HUDEP-2 (cell line): ENCODE data around the gene TRAF7.
A peak's percentile ranks its signal among the peaks of the same experiment; 100 is the strongest.
"Not testable (repeated sequence)": the region's sequence is repeated elsewhere in the genome, so short reads cannot be mapped to it uniquely, and the experiment has no call there.

ENCODE experiments used
- DNase-seq, 76 experiments: peaks; one replicate each; lab custom pipeline; 2025; ENCODE audit not compliant: unreplicated experiment in 76 of 76; lab: John Stamatoyannopoulos, UW

Gene TRAF7

DNA sequence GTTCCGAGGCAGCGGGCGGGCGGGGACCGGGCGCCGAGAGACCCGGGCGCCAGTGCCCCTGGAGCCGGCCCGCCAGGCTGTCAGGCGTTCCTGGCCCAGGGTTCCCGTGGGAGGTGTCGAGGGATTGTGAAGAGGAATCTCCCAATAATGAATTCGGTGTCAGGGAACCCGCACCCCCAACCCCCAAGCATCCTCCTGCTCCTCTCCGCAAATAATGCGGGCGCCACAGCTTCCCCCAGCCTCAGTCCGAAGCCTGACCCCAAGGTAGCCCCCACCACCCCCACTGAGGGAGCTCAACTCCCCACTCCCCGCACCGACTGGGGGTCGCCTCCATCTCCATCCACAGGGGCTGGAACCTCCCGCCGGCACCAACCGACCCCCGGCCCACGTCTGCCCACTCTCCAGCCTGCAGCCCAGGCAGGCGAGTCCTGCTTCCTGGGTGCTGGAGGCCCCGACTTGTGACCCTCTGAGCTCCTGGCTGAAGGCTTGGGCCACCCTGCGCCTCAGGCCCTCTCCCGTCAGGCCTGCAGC, 41.5 kb downstream of the TRAF7 start:
- no peak for DNase-seq

DNA sequence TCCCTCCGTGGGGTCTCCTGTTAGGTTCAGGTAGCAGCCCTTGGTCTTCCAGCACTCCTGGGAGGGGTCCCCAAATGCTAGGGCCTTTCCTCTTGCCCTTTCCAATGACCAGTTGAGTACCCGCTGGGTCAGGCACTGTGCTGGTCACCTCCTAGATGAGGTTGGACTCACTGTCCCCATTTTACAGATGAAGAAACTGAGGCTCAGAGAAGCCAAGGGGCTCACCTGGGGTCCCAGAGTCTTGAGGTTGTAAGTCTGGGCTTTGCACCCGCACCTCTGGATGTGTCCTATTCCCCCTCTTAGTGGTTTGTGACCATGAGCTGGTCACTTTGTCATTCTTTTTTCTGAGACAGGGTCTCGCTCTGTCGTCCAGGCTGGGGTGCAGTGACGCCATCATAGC, 42.2 kb downstream of the TRAF7 start:
- DNase-seq: no peak

- no peak for DNase-seq
Observed at GRCh38 chr16:2198283-2198682, 42.7 kb downstream of the TRAF7 start.

GRCh38 chr16:2199095-2199494, 43.5 kb downstream of the TRAF7 start:
- DNase-seq: no peak

- no peak for DNase-seq
Observed at GRCh38 chr16:2199621-2200139, 44.1 kb downstream of the TRAF7 start.

DNA sequence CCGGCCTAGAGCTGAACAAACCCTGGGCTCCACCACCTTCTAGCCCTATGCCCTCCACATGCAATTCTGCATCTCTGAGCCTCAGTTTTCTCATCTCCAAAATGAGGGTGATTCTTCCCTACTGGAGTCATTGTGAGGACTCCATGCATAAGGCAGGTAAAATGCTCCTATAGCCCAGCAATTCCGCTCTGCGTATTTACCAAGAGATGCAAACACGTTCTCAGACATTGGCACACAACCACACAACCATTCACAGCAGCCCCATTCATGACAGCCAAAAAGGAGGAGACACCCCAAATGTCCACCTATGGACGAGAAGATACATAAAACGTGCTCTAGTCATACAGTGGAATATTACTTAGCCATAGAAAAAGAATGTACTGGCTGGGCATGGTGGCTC, 44.7 kb downstream of the TRAF7 start:
- DNase-seq: no peak

DNA sequence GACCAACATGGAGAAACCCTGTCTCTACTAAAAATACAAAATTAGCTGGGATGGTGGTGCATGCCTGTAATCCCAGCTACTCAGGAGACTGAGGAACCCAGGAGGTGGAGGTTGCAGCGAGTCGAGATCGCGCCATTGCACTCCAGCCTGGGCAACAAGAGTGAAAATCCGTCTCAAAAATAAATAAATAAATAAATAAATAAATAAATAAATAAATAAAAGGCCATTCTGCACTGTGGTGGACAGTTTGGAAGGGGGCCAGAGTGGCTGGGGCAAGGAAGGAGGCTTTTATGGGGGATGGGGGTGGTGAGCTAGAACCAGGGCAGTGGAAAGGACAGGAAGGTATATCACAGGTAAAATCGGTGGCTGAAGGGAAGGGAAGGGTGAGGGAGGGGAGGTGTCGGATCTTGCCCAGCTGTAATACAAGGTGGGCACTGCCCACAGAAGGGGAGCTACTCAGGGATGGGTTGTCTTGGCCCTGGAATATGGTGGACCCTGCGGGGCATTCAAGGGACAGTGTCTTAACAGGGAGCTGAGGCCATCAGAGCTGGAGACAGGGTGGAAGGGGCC, 47.6 kb downstream of the TRAF7 start:
- not testable (repeated sequence) for DNase-seq

DNA sequence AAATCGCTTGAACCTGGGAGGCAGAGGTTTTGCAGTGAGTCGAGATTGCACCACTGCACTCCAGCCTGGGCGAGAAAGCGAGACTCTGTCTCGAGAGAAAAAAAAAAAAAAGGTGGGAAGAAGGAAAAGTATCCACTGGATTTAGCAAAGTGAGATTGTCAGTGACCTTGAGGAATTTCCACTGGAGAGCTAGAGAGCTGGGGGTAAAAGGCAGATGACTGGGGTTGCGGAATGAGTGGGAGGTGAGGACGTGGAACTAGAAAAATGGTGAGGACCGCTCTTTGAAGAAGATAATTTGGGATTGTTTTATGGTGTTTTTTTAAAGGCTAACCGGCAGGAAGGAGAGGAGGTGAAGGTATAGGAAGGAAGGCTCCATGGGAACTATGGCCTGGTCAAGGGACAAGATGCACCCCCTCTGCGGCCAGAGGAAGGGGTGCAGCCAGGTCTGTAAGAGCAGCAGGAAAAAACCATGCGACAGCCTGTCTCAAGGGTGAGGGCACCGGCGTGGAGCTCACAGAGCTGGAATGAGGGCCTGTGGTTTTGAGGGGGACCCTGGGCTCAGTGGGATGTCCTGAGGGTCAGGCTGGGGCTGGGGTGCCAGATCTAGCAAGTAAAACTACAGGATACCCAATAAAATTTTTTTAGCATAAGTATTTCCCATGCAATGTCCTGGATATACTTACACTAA, 49.0 kb downstream of the TRAF7 start:
- DNase-seq: no peak

GRCh38 chr16:2205104-2205966, 49.8 kb downstream of the TRAF7 start, which contains the start of gene MLST8:
Gene MLST8, plus strand, starts transcription at chr16:2205454. Its CDS starts 632 bp downstream, at chr16:2206086.
- peak in 70 of 76 experiments; percentile 18 to 95 (median 76) for DNase-seq

GRCh38 chr16:2205967-2206313, 50.4 kb downstream of the TRAF7 start:
- peak in 2 of 76 experiments; percentile 49 to 61 for DNase-seq

DNA sequence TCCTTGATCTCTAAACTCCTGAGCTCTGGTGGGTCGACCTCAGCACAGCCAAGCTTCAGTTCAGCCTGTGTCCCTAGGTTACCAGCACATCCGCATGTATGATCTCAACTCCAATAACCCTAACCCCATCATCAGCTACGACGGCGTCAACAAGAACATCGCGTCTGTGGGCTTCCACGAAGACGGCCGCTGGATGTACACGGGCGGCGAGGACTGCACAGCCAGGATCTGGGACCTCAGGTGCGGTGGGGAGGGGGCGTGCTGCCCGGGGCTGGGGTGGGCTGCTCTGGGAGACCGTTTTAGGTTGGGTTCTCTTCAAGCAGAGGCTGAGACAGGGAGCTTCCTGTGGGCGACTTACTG, 50.8 kb downstream of the TRAF7 start:
- no peak for DNase-seq

DNA sequence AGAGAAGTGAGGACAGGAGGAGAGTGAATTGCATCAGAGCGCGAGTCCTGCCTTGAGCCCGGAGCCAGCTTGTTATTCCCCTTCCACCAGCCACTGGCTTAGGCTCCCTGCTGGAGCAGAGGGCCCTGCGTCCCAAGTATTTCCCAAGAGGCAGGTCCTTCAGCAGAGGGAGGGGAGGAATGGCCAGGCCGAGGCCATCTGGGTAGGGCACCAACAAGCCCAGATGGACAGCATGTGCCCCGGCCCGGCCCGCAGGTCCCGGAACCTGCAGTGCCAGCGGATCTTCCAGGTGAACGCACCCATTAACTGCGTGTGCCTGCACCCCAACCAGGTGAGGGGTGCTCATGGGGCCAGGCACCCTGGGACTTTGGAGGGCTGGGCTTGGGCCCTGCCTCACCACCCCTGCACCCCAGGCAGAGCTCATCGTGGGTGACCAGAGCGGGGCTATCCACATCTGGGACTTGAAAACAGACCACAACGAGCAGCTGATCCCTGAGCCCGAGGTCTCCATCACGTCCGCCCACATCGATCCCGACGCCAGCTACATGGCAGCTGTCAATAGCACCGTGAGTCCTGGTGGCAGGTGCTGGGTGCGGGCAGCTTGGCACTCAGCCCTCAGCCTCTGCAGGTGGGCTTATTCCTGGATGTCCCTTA, 51.3 kb downstream of the TRAF7 start:
- no peak for DNase-seq

- DNase-seq: no peak
Observed at GRCh38 chr16:2207872-2208271, 52.3 kb downstream of the TRAF7 start.

GRCh38 chr16:2208308-2208707, 52.7 kb downstream of the TRAF7 start:
- no peak for DNase-seq

DNA sequence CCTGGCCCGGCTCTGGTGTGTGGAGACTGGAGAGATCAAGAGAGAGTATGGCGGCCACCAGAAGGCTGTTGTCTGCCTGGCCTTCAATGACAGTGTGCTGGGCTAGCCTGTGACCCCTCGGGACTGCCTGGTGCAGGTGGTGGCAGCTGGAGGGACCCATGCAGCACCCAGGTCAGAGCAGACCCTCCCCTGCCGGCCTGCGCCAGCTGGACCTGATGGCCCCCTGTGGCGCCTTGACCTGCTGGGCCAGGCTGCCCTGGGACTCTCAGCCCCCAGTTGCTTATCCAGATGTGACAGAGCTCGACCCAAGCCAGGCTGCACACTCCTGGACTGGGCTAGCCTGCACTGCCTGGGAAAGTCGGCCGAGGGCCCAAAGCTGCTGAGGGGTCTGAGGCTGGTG, 53.2 kb downstream of the TRAF7 start:
- no peak for DNase-seq

- DNase-seq: no peak
Observed at GRCh38 chr16:2209258-2210008, 53.9 kb downstream of the TRAF7 start.

GRCh38 chr16:2210009-2210332, 54.4 kb downstream of the TRAF7 start:
- no peak for DNase-seq

DNA sequence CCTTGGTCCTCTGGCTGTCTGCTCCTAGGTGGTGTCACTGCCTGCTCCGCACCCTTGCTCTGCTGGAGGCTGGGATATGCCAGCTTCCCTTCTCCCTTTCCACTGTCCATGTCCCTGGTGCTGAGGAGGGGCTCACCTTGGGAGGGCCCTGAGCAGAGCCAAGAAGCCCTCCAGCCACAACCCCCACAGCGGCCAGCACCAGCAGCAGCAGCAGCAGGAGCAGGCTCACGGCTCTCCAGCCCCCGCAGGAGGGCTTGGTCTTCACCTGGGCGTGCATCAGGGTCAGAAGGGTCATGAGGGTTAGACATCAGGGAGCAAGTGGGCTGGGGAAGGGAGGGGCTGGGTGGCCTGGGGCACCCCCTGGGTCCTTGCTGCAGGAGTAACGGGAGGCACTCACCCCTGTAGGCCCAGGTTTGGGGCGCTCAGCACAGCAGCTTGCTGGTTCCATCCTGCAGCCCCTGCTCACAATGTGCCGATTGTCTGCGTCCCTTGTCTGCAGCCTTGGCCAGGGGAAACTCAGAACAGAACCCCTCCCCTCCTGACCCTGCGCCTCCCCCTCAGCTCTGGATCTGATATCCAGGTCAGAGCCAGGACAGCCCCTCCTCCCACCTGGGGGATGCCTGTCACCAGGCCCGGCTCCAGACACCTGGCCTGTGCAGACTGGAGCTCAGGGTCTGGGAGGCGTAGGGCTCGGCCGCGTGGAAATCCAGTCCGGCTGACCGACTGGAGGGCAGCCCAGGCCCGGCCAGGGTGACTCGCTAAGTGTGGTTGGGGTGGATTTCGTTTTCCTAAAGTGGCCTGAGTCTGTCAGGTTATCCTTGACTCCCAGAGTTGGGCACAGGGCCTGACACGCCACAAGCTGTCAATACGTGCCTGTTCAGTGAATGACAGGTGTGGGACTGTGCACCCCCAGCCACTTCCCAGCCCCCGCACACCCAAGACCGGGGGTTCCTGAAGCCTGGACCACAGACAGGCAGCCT, 55.1 kb downstream of the TRAF7 start, which contains the start of gene BRICD5:
TSS of gene BRICD5 (minus strand) at position 478 of the 980 bp plus-strand sequence. CDS start at position 448, 30 bp downstream.
- no peak for DNase-seq

DNA sequence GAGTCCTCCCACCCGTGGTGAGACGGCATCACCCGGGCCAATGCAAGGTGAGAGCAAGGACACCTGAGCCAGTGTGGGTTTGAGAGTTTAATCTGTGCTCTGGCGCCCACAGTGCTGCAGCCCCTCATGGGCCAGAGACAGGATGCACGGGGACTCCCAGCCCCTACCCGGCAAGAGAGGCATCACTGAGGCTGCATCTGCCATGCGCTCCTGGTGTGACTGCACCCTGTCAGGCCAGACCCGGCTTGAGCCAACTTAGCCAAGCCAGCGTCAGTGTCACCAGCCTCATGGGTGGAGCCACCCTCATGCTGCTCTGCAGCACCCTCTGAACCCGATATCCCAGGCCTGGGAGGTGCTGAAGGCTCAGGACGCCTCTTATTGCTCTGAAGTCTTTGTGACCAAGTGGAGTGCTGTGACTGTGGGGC, 56.4 kb downstream of the TRAF7 start:
- DNase-seq: peak in 30 of 76 experiments; percentile 7 to 51 (median 30)
